Smooth muscle cell of the brain vasculature (primary cell): Measurements from ENCODE around the gene MAST4.

Experiments
- DNase-seq: peaks from one replicate; pipeline ENCODE4 v3.0.0-alpha.2; 2012; ENCODE audit warnings: low read depth, low spot score

Gene MAST4

DNA sequence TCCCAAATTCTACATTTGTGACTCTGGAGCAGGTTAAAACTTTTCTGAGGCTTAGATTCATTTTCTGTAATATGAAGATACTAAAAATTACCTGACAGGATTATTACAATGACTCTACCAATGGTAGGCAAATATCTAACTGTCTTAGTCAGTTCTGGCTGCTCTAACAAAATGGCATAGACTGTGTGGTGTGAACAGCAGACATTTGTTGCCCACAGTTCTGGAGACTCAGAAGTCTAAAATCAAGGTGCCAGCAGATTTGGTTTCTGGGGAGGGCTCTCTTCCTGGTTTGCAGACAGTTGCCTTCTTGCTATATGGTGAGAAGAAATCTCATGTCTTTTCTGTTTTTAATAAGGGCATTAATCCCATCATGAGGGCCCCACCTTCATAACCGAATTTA lies 245.1 kb downstream of the MAST4 start:
- DNase-seq = no peak

- DNase-seq = no peak
Measured at GRCh38 chr5:66842540-66842939, 246.3 kb downstream of the MAST4 start.

- DNase-seq = no peak
Measured at GRCh38 chr5:66843065-66843464, 246.9 kb downstream of the MAST4 start.

GRCh38 chr5:66848749-66849641 lies 252.8 kb downstream of the MAST4 start:
- DNase-seq = no peak

DNA sequence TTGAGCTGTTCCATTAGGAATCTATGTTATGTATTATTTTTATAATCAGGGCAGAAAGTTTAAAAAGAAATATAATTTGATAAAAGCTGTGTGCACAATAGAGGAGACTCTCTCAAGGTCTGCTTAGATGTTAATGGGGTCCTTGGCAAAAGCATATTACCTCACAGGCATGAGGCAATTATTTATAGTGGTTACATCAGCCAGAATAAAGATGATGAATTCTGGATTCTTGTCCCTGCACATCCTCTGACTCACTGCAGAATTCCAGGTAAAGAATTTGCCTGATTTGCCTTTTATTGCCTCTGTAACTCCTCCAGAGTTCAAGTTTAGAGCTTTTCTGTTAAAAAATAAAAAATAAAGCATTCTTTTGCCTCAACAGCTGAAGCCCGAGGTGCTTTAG lies 253.6 kb downstream of the MAST4 start:
- no peak for DNase-seq

DNA sequence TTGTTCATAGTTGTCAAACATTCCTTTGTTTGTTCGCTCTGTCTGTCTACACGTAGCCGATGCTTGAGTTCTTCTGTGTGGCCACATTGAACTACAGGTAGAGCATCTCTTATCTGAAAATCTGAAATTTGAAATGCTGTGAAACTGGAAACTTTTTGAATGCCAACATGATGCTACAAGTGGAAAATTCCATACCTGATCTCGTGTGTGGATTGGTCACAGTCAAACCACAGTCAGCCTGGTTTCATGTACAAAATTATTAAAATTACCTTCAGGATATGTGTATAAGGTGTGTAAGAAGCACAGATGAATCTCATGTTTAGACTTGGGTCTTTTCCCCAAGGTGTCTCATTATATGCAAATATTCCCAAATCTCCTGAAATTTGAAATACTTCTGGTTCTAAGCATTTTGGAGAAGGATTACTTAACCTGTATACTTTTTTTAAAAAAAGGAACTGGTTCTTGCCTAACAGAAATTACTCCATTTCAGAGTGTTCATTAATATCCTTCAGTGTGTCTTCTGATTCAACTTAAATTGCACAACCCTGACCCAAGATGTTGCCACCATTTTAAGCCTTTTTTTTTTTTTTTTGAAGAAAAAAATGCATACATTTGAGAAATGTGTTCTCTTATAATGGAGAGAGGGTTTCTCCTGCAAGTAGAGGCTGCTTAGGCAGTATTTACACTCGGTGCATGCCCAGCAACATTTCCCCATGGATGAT lies 254.3 kb downstream of the MAST4 start:
- DNase-seq = no peak

DNA sequence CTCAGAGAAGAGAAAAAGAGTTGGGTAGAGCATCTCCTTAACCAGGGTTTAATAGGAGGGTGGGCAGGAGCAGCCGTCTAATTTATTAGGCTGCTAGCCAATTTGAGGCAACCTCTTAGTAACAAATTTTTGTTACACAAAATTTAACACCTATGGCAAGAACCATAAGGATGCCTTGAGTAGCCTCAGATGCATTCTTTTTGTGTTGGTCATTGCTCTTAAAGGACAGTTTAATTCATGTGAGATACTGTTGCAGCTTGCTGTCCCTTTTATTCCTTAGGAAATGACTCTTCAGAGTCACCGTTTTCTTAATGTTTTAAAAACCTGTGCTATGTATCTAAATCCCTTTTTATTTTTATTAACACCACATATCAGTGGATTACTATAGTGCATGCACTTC lies 255.1 kb downstream of the MAST4 start:
- no peak for DNase-seq

GRCh38 chr5:66854416-66854815 lies 258.2 kb downstream of the MAST4 start:
- no peak for DNase-seq

- DNase-seq = no peak
Measured at GRCh38 chr5:66856041-66856805, 260.0 kb downstream of the MAST4 start.

DNA sequence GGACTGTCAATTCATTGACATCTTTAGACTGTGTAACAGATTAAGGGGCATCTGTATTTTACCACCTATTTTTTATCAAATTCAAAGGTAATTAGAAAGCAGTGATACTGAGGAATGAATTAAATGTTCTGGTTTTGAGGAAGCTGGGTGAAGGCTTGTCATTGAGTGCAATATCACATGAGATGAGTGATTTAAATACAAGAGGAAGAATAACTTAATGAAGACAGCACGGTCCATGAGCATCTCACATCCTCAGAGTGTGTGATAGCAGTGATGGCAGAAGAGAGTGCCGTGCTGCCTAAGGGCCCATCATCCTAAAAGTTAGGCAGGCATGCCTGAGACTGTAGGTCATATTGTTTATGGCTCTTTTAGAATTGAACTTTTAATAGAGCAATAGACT lies 263.3 kb downstream of the MAST4 start:
- no peak for DNase-seq

DNA sequence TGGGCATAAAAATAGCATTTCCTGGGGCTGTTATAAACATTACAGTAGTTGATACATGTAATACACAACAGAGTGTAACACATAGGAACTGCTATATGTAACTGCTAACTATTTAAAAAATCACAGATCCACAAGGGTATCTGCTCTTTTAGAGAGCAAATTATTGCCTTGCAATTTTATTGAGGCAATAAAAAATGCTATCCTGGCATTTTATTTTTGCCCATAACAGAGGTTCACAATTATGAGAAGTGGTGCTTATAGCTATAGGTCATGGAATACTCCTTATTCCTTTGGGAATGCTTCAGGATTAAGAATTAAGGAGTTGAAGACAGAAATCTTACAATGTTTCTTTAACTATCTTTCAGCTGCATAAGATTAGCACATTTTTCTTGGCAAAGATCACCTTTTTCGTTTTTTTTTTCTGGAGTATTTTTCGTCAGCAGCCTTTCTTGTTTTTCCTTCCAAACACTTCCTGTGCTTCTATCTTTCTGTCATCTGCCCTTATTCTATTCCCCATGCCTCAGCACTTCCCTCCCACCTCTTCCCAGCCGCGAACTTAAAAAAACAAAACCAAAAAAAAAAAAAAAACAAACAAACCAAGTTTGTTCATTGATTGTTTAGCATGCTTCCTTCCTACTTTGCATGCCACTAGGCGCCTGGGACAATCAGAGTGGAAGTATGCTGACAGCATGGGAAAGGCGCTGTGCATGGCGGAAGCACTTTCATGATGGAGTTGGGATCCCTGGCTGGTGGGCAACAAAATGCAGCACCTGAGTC lies 264.2 kb downstream of the MAST4 start:
- no peak for DNase-seq

GRCh38 chr5:66861402-66861801 lies 265.2 kb downstream of the MAST4 start:
- DNase-seq = no peak

- no peak for DNase-seq
Measured at GRCh38 chr5:66862020-66862419, 265.8 kb downstream of the MAST4 start.

- no peak for DNase-seq
Measured at GRCh38 chr5:66863243-66864170, 267.3 kb downstream of the MAST4 start.

- no peak for DNase-seq
Measured at GRCh38 chr5:66864240-66864884, 268.2 kb downstream of the MAST4 start.

- DNase-seq = no peak
Measured at GRCh38 chr5:66867618-66868322, 271.6 kb downstream of the MAST4 start.

DNA sequence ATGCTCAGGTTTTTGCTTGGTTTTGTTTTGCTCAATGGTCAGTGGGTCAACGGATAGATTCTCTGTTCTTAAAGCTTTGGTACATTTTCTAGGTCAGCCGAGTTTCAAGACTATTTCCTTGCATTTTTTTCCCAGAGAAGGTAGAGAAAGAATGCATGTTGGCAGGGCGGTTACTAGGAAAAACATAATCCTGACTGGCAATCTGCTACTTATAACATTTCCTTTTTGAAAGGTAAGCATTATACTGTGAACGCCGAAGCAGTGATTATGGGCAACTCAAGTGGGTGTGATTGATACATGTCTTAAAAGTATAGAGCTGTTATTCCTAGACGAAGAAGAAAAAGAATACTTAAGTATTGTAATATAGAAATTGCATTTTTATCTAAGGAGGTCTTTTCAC lies 273.2 kb downstream of the MAST4 start:
- no peak for DNase-seq

- DNase-seq = no peak
Measured at GRCh38 chr5:66870708-66871107, 274.5 kb downstream of the MAST4 start.

- no peak for DNase-seq
Measured at GRCh38 chr5:66871651-66872050, 275.5 kb downstream of the MAST4 start.
